CD4-positive, alpha-beta T cell treated with Interleukin-6 at 100 ng/mL for 8 hours (primary cell): Measurements from ENCODE around the gene DBNL.
"Not testable (repeated sequence)": the region's sequence is repeated elsewhere in the genome, so short reads cannot be mapped to it uniquely, and the experiment has no call there.

Experiments
- DNase-seq: peaks from one replicate; pipeline ENCODE4 v3.0.0-alpha.2; 2020; ENCODE audit warnings: mixed read lengths, low spot score

Gene DBNL

DNA sequence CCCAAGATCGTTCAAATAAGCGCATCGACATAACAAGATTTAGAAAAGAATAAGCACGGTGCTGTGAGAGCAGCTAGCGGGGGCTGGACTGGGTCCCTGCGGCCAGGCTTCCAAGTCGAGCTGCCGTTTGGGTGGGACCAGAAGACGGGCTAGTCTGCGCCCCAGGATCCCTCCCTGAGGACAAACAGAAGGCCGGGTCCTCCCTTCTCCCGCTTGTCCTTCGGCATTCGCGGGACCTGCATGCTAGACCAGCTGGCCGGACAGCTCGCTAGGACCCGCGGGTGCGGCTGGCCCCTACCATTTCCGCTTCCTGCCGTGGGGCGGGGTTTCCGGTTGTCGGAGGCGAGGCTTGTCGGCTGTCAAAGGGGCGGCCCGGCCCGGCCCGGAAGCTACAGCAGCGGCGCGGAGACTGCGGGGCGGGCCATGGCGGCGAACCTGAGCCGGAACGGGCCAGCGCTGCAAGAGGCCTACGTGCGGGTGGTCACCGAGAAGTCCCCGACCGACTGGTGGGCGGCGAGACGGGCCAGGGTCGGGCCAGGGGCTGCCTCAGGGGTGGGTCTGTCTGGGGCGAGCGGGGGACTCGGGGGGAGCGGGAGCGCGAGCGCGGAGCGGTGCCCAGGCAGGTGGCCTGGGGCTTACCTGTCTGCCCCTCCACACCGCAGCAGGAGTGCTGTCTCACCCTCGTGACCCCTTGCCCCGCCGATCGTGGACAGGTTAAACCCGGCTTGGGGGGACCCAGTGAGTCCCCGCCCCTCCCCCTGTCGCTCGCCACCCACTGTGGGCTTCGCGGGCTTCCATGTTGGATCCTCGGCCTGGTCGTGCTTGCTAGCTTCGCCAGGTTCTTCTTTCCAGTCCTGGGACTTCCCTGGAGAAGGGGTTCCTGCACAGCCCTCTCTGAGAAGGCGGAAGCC, at the start of gene DBNL:
Gene DBNL (plus strand): TSS at position 388 of the 911 bp plus-strand sequence. CDS start 36 bp downstream, at position 424.
- peak; percentile 86 for DNase-seq

DNA sequence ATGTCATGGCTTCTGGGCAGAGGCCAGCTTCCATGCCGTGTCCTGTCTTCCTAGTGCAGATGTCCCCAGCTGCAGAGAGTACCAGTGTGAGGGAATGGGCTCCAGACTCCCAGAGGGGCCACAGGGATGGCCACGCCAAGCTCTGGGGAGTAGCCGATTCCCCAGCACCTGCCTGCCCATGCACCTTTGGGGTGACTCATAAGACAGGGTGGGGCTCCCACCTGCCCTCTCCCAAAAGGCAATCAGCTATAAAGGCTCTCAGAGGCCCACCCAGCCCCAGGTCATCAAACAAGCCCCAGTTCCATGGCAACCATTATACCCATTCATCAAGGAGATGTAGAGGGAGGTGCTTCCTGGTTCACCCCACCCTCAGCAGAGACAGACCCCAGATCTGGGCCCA, 47.0 kb upstream of the DBNL start, which contains the start of gene SPDYE1:
Gene SPDYE1 (plus strand): TSS at position 366 of the 400 bp plus-strand sequence. CDS start 2,053 bp downstream, outside the sequence.
- not testable (repeated sequence) for DNase-seq

- DNase-seq = not testable (repeated sequence)
These were observed 32.4 kb upstream of the DBNL start for GRCh38 chr7:44012081-44012480.

DNA sequence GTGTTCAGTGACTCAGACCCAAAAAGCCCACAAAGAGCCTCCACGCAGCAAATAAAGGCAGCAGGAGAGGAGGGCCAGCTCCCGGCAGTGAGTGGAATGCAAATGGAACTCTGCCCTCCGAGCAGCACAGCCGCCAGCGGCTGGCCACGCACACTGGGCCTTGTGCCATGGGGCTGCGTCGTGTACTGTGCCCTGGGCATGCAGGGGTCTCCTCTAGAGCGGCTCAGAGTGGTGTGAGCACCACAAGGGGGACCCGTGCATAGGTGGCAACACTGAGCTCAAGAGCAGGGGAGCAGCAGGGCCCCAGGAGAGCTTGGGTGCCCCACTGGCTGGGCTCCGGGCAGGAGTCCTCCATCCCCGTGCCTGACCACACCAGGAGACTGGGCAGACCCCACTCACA, 29.4 kb upstream of the DBNL start:
- DNase-seq = not testable (repeated sequence)

DNA sequence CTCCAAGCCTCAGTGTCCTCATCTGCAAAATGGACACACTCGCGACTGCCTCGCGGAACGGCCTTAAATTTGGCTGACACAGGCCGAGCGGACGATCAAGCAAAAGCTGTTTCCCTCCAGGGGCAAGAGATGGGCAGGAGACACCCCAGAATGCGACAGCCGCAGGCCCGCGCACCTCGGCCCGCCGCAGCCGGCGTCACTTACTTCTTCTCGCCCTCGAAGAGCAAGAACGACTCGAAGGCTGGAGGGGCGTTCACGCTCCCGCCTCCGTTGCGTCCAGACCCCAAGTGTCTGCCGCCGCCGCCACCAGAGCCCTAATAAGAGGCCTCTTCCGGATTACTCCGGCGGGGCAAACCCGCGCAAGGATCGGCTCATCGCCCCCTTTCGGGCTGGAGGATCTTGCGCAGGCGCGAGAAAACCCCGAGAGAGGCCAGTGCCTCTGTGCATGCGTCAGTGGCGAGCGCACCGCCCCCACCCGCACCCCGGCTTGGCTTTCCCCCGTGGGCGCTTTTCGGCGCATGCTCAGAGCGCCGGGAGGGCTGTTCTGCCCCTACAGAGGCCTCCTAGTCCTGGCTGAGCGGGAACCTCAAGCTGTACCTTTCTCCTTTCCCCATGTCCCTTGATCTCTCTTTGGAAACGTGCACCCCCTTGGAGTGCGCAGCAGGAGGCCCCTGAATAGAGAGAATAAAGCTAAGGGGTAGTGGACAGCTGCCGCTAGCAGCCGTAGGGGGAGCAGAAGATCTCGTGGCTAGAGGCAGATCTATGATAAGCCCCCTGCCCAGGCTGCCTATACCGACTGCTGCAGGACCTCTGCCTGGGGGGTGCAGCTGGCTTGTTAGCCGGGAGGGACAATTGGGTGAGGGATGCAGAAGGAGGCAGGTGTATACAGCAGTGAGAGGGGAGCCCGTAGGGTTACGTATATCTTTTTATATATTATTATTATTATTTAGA, 25.4 kb upstream of the DBNL start:
- peak; percentile 98 for DNase-seq

DNA sequence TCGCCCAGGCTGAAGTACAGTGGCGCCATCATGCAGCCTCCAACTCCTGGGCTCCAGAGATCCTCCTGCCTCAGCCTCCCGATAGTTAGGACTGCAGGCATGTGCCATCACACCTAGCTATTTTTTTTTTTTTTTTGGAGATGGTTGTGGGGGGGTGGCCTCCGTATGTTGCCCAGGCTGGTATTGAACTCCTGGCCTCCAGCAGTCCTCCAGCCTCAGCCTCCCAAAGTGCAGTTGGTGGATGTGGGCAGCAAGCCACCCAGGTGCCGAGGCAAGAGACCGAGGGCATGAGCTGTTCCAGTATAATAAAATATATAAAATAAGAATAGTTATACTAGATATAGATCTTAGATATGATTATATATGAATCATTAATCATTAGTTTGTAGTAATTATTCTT, 24.7 kb upstream of the DBNL start:
- DNase-seq = not testable (repeated sequence)

DNA sequence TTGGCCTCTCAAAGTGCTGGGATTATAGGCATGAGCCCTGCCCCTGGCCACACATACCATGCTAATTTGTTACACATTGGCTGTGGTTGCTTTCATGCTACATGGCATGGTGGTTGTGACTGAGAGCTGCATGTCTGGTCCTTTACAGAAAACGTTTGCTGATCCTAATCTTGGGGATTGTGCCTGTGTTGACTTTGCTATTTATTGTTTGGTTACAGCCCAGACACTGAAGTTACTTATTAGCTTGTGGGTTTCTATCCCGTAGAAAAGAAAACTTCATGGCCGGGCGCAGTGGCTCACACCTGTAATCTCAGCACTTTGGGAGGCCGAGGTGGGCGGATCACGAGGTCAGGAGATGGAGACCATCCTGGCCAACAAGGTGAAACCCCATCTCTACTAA, 22.4 kb upstream of the DBNL start:
- DNase-seq = not testable (repeated sequence)

DNA sequence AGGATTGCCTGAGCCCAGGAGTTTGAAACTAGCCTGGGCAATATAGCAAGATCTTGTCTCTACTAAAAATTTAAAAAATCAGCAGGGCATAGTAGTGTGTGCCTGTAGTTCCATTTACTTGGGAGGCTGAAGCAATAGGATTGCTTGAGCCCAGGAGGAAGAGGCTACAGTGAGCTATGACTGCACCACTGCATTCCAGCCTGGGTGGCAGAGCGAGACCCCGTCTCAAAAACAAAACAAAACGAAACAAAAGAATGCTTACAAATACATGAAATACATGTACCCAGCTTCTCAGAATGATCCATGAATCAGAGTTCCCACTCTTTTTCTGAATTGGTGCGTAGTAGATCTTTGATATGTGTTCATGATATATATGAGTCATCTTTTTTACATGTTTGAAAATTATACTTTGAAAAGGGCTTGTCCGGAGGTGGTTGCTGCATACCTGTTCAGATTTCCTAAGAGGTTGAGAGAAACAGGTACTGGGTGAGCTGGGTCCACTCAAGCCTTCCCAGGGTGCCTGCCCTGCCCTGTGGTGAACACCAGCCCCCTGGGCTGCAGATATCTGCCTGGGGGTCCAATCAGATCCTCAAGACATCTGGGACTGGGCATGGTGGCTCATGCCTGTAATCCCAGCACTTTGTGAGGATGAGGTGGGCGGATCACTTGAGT, 21.6 kb upstream of the DBNL start:
- not testable (repeated sequence) for DNase-seq

DNA sequence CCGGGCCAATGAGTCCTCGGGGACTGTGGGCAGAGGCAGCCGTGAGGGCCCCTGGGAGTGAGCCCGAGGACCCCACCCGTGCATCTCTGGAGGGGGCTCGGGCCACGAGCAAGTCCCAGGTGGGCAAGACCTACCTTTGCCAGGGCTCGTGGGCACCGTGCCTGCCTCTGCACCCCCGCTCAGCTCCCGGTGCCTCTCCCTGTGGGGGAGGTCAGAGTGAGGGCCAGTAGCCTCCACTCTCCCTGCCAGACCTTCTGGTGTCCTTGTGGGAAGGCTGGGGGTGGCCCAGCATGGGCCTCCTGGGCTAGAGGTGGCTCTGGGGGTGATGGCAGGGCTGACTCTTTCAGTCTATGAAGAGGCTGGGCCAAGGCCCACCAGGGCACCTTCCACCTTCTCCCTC, 15.1 kb upstream of the DBNL start:
- DNase-seq = not testable (repeated sequence)

DNA sequence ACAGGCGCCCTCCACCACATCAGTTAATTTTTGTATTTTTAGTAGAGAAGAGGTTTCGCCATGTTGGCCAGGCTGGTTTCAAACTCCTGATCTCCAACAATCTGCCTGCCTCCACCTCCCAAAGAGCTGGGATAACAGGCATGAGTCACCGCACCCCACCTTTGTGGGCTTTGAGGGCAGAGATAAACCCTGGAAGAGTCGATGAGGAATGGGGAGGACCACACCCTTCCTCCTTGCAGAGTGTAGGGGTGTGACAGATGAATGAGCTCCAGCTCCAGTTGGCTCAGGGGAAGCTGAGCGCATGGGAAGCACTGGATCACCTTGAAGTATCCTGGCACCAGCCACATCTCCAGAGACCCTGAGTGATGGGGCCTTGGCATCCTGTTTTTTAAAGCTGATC, 14.5 kb upstream of the DBNL start:
- not testable (repeated sequence) for DNase-seq

- not testable (repeated sequence) for DNase-seq
These were observed 13.2 kb upstream of the DBNL start for GRCh38 chr7:44031319-44031718.

- not testable (repeated sequence) for DNase-seq
These were observed 12.5 kb upstream of the DBNL start for GRCh38 chr7:44032031-44032430.

DNA sequence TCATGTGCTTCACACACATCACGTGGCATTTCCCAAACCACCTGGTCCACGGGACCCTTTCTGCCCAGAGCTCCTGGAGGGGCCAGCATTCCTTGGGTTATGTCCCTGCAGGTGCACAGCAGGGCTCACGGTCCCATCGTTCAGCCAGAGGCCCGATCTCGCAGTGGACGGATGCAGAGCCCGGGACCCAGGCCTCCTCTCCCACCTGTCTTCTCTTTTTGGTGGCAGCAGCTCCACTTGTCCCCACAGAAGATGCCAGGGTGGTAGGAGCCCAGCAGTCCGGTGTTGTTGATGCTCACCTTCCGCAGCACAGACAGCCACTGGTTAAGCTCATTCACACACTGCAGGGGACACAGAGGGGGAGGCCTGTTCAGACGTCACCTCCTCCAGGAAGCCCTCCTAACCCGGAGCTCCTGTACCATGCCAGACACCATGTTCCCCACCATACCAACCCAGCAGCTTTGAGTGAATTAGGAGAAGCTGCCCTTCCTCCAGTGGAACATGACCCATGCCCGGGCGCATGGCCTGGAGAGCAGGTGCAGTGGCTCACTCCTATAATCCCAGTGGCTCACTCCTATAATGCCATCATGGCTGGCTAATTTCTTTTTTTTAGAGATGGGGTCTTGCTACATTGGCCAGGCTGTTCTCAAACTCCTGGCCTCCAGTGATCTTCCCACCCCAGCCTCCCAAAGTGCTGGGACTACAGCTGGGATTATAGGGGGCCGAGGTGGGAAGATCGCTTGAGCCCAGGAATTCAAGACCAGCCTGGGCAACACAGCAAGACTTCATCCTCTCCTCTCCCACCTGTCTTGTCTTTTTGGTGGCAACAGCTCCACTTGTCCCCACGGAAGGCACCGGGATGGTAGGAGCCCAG, 10.3 kb upstream of the DBNL start:
- not testable (repeated sequence) for DNase-seq

- DNase-seq = not testable (repeated sequence)
These were observed 8.1 kb upstream of the DBNL start for GRCh38 chr7:44036364-44036763.

DNA sequence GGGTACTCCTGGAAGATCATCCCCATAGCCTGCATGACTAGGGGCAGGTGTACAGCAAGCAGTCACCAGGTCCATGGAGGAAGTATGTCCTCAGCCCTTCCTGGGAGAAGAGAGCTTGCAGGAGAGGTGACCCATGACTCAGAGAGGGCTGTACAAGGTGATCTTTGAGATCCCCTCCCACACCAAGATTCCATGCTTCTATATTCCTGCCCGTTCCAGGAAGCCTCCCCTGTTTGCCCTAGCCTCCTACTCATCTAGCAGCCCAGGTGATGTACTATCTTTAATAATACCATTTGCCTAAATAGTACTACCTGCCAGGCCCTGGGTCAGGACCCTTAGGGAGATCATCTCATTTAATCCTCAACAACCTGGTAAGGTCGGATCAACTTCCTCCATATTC, 6.6 kb upstream of the DBNL start:
- DNase-seq = not testable (repeated sequence)

GRCh38 chr7:44038553-44038952, 5.9 kb upstream of the DBNL start:
- DNase-seq = not testable (repeated sequence)

DNA sequence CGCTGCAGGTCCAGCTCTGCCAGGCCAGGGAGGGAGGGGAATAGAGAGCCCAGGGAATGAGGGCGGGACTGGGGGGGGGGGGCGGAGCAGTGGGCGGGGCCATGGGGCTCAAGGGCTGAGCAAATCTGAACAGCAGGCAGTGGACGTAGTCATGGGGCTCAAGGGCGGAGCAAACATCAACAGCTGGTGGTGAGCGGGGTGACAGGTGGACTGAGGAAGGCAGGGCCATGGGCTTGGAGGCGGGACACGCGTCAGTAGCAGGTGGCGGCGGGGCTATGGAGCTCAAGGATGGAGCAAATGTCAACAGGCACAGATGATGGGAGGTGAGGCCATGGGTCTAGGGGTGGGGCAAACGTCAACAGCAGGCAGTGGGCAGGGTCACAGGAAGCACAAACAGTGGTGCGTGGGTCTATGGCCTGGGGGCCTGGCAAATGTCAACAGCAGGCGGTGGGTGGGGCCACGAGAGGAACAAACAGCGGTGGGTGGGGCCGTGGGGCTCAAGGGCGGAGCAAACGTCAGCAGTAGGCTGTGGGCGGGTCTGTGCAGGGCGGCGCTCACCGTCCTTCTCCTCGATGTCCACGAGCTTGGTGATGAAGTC, 5.4 kb upstream of the DBNL start:
- DNase-seq = peak; percentile 78

DNA sequence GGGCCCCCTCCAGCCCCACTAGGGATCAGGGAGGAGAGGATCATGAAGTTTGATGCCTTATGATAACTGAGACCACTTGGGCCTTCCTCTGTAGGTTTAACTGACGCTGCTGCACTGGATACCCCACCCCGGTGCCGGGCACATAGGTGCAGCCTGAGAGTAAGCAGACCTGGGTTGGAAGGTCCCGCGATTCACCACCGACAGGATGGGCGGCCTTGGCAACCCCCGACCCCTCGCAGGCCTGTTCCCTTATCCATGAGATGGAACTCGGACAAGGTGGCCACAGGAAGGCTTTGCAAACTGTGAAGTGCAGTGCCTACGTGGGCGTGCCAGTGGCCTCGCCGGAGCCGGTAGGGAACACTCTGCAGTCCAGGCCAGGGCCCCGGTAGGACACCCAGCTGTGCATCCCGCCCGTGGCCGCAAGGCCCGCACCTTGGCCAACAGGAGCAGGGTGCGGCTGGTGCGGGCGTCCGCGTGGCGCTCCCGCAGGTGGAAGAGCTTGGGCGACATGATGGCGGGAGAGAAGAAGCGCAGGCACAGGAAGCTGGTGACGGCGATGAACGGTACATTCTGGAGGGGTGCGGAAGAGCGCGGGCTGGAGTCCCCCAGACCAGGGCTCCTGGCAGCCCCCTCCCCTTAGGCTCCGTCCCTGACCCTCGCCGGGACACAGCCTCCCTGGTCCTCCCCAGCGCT, 4.6 kb upstream of the DBNL start:
- DNase-seq = not testable (repeated sequence)

DNA sequence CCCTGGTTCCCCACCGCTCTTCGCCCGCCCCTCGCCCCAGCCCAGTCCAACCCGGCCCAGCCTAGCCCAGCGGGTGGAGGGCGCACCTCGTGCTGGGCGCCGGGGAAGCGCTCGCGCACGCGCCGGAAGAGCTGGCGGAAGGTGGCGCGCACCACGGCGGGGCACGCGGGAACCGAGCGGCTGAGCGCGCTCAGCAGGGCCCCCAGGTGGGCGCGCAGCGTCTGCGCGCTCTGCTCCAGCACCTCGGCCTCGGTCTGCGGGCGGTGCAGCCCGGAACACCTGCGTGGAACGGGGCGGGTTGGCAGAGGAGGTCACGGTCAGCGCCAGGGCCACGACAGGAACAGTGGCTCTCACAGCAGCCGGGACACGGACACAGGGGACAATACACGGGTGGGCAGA, 4.0 kb upstream of the DBNL start:
- peak; percentile 60 for DNase-seq

DNA sequence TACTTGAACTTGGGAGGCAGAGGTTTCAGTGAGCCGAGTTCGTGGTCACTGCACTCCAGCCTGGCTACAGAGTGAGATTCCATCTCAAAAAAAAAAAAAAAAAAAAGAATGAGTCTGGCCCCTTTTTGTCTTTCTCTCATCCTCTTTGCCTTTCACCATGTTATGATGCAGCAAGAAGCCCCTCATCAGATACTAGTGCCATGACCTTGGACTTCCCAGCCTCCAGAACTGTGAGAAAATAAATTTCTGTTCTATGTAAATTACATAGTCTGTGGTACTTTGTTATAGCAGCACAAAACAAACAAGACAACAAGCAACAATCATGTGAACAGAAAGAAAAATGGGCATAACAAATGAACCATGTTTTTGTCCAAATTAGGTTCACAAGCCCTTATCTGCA, 2.3 kb upstream of the DBNL start:
- DNase-seq = no peak
